SK-N-SH treated with all-trans-retinoic acid at 6 μM for 48 hours (cell line): ENCODE data around the gene GPC3.

Source experiments
- ATAC-seq: fragments of 200-7000 bp; cut with Tn5 transposase; 3 replicates; pipeline ENCODE4 v1.9.1; 2020; ENCODE audit warnings: mild to moderate bottlenecking, moderate library complexity
- ARNTL ChIP-seq: fragments of 450-650 bp; formaldehyde crosslinking; IDR thresholded peaks from 2 replicates; pipeline ENCODE4 v1.5.0; 2020; ENCODE audit warnings: low read depth, mild to moderate bottlenecking, moderate library complexity, borderline replicate concordance
- BACH2 ChIP-seq: fragments of 250-450 bp; sonication (Bioruptor Pico); IDR thresholded peaks from 2 replicates; pipeline ENCODE4 v1.9.0; 2021; ENCODE audit warnings: mild to moderate bottlenecking, borderline replicate concordance
- CSDC2 ChIP-seq: fragments of 250-450 bp; sonication (Bioruptor Pico); IDR thresholded peaks from 2 replicates; pipeline ENCODE4 v1.5.0; 2020; ENCODE audit warnings: mild to moderate bottlenecking, moderate library complexity
- ESRRG ChIP-seq: fragments of 250-450 bp; sonication (Bioruptor Pico); IDR thresholded peaks from 2 replicates; pipeline ENCODE4 v1.6.1; 2021; ENCODE audit warnings: mild to moderate bottlenecking
- GLIS3 ChIP-seq: fragments of 250-450 bp; sonication (Bioruptor Pico); IDR thresholded peaks from 2 replicates; pipeline ENCODE4 v1.5.0; 2020; ENCODE audit warnings: mild to moderate bottlenecking, moderate library complexity
- ISL1 ChIP-seq: fragments of 250-450 bp; sonication (Bioruptor Pico); IDR thresholded peaks from 2 replicates; pipeline ENCODE4 v2.1.2; 2022; ENCODE audit warnings: mild to moderate bottlenecking, moderate library complexity
- OSR1 ChIP-seq: fragments of 250-450 bp; sonication (Bioruptor Pico); IDR thresholded peaks from 2 replicates; pipeline ENCODE4 v1.8.0; 2022; ENCODE audit warnings: moderate library complexity, mild to moderate bottlenecking, inconsistent platforms
- PPARA ChIP-seq: fragments of 250-450 bp; sonication (Bioruptor Pico); IDR thresholded peaks from 2 replicates; pipeline ENCODE4 v1.5.0; 2020; ENCODE audit warnings: mild to moderate bottlenecking, borderline replicate concordance
- RARB ChIP-seq: fragments of 250-450 bp; sonication (Bioruptor Pico); IDR thresholded peaks from 2 replicates; pipeline ENCODE4 v1.8.0; 2021; ENCODE audit warnings: mild to moderate bottlenecking, moderate library complexity
- SNAI2 ChIP-seq: fragments of 250-450 bp; sonication (Bioruptor Pico); IDR thresholded peaks from 2 replicates; pipeline ENCODE4 v1.5.0; 2020; ENCODE audit warnings: mild to moderate bottlenecking, moderate library complexity
- TCF4 ChIP-seq: fragments of 250-450 bp; sonication (Bioruptor Pico); IDR thresholded peaks from 2 replicates; pipeline ENCODE4 v1.8.0; 2021; ENCODE audit warnings: mild to moderate bottlenecking, moderate library complexity, borderline replicate concordance
- TOX ChIP-seq: fragments of 250-450 bp; sonication (Bioruptor Pico); IDR thresholded peaks from 2 replicates; pipeline ENCODE4 v1.8.0; 2021; ENCODE audit warnings: mild to moderate bottlenecking, moderate library complexity, borderline replicate concordance
- TSHZ2 ChIP-seq: fragments of 250-450 bp; sonication (Bioruptor Pico); IDR thresholded peaks from 2 replicates; pipeline ENCODE4 v1.5.0; 2020; ENCODE audit warnings: mild to moderate bottlenecking, moderate library complexity
- ZC3H10 ChIP-seq: fragments of 250-450 bp; sonication (Bioruptor Pico); IDR thresholded peaks from 2 replicates; pipeline ENCODE4 v1.5.1; 2021; ENCODE audit warnings: mild to moderate bottlenecking, moderate library complexity
- ZFP3 ChIP-seq: fragments of 250-450 bp; sonication (Bioruptor Pico); IDR thresholded peaks from 2 replicates; pipeline ENCODE4 v1.5.0; 2020; ENCODE audit warnings: mild to moderate bottlenecking, moderate library complexity
- ZFP30 ChIP-seq: fragments of 450-650 bp; formaldehyde crosslinking; IDR thresholded peaks from 2 replicates; pipeline ENCODE4 v1.5.0; 2022; ENCODE audit warnings: mild to moderate bottlenecking, moderate library complexity
- ZNF565 ChIP-seq: fragments of 450-650 bp; formaldehyde crosslinking; conservative IDR thresholded peaks from 2 replicates; pipeline ENCODE4 v1.5.0; 2020; ENCODE audit warnings: low read depth, mild to moderate bottlenecking, moderate library complexity
- ZNF70 ChIP-seq: fragments of 450-650 bp; formaldehyde crosslinking; IDR thresholded peaks from 2 replicates; pipeline ENCODE4 v1.5.0; 2020; ENCODE audit warnings: mild to moderate bottlenecking, moderate library complexity
- ZNF8 ChIP-seq: fragments of 450-650 bp; formaldehyde crosslinking; IDR thresholded peaks from 2 replicates; pipeline ENCODE4 v1.5.0; 2020; ENCODE audit warnings: mild to moderate bottlenecking, moderate library complexity
- TF ChIP-seq, protein P1 (sequence below): fragments of 250-450 bp; sonication (Bioruptor Pico); IDR thresholded peaks from 2 replicates; pipeline ENCODE4 v1.5.1; 2021; ENCODE audit warnings: mild to moderate bottlenecking, moderate library complexity
- TF ChIP-seq, protein P2 (sequence below): fragments of 250-450 bp; sonication (Bioruptor Pico); IDR thresholded peaks from 2 replicates; pipeline ENCODE4 v1.8.0; 2021; ENCODE audit warnings: low read depth, mild to moderate bottlenecking, moderate library complexity, borderline replicate concordance
- TF ChIP-seq, protein P3 (sequence below): fragments of 250-450 bp; sonication (Bioruptor Pico); IDR thresholded peaks from 2 replicates; pipeline ENCODE4 v1.5.1; 2020; ENCODE audit warnings: low read depth, mild to moderate bottlenecking, moderate library complexity

Gene GPC3

GRCh38 chrX:133653358-133653757 lies 332.0 kb downstream of the GPC3 start:
- TF ChIP-seq, protein P1, sequence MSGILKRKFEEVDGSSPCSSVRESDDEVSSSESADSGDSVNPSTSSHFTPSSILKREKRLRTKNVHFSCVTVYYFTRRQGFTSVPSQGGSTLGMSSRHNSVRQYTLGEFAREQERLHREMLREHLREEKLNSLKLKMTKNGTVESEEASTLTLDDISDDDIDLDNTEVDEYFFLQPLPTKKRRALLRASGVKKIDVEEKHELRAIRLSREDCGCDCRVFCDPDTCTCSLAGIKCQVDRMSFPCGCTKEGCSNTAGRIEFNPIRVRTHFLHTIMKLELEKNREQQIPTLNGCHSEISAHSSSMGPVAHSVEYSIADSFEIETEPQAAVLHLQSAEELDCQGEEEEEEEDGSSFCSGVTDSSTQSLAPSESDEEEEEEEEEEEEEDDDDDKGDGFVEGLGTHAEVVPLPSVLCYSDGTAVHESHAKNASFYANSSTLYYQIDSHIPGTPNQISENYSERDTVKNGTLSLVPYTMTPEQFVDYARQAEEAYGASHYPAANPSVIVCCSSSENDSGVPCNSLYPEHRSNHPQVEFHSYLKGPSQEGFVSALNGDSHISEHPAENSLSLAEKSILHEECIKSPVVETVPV (CRISPR knock-in tag): no peak
- TF ChIP-seq ZFP3 (CRISPR knock-in tag): no peak
- no peak for TF ChIP-seq ZC3H10 (CRISPR knock-in tag)
- TF ChIP-seq, protein P2, sequence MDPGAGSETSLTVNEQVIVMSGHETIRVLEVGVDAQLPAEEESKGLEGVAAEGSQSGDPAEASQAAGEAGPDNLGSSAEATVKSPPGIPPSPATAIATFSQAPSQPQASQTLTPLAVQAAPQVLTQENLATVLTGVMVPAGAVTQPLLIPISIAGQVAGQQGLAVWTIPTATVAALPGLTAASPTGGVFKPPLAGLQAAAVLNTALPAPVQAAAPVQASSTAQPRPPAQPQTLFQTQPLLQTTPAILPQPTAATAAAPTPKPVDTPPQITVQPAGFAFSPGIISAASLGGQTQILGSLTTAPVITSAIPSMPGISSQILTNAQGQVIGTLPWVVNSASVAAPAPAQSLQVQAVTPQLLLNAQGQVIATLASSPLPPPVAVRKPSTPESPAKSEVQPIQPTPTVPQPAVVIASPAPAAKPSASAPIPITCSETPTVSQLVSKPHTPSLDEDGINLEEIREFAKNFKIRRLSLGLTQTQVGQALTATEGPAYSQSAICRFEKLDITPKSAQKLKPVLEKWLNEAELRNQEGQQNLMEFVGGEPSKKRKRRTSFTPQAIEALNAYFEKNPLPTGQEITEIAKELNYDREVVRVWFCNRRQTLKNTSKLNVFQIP (CRISPR knock-in tag): no peak
- no peak for TF ChIP-seq ARNTL (CRISPR knock-in tag)
- TF ChIP-seq ZFP30 (CRISPR knock-in tag): no peak
- TF ChIP-seq ZNF565 (CRISPR knock-in tag): no peak
- no peak for TF ChIP-seq TSHZ2 (CRISPR knock-in tag)
- no peak for TF ChIP-seq GLIS3
- no peak for TF ChIP-seq ZNF70 (CRISPR knock-in tag)
- no peak for TF ChIP-seq SNAI2 (CRISPR knock-in tag)
- TF ChIP-seq OSR1 (CRISPR knock-in tag): no peak
- TF ChIP-seq TCF4 (CRISPR knock-in tag): no peak
- no peak for TF ChIP-seq BACH2
- TF ChIP-seq ESRRG: no peak
- TF ChIP-seq ZNF8 (CRISPR knock-in tag): no peak
- no peak for TF ChIP-seq CSDC2 (CRISPR knock-in tag)
- no peak for ATAC-seq

DNA sequence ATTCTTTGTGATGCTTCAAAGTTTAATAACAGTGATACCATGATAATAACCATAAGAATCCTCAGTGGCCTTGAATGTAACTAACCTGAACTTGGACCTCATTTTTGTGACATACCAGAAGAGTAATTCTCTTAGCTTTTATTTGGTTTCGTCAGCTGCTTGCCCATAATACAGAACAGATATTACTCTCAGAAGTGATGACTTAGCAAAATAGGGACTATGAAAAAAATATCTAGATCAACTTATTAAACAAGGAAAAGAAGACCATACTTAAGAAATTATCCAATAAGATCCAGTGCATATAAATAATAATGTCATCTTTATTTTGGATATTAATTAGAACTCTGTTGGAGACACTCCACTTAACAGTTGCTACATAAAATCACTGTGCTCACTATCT lies 333.2 kb downstream of the GPC3 start:
- no peak for ATAC-seq
- TF ChIP-seq TOX (CRISPR knock-in tag): no peak
- TF ChIP-seq ZFP30 (CRISPR knock-in tag): no peak
- TF ChIP-seq ISL1 (CRISPR knock-in tag): no peak
- no peak for TF ChIP-seq OSR1 (CRISPR knock-in tag)
- TF ChIP-seq, protein P2 (CRISPR knock-in tag): no peak
- no peak for TF ChIP-seq ZFP3 (CRISPR knock-in tag)
- TF ChIP-seq PPARA (CRISPR knock-in tag): no peak
- TF ChIP-seq, protein P3, sequence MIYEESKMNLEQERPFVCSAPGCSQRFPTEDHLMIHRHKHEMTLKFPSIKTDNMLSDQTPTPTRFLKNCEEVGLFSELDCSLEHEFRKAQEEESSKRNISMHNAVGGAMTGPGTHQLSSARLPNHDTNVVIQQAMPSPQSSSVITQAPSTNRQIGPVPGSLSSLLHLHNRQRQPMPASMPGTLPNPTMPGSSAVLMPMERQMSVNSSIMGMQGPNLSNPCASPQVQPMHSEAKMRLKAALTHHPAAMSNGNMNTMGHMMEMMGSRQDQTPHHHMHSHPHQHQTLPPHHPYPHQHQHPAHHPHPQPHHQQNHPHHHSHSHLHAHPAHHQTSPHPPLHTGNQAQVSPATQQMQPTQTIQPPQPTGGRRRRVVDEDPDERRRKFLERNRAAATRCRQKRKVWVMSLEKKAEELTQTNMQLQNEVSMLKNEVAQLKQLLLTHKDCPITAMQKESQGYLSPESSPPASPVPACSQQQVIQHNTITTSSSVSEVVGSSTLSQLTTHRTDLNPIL (CRISPR knock-in tag): no peak
- TF ChIP-seq ARNTL (CRISPR knock-in tag): no peak
- TF ChIP-seq GLIS3: no peak
- TF ChIP-seq ZC3H10 (CRISPR knock-in tag): no peak
- TF ChIP-seq TSHZ2 (CRISPR knock-in tag): no peak
- no peak for TF ChIP-seq SNAI2 (CRISPR knock-in tag)
- TF ChIP-seq ZNF565 (CRISPR knock-in tag): no peak
- TF ChIP-seq, protein P1 (CRISPR knock-in tag): no peak
- no peak for TF ChIP-seq RARB
- TF ChIP-seq ZNF70 (CRISPR knock-in tag): no peak
- TF ChIP-seq ESRRG: no peak
- TF ChIP-seq ZNF8 (CRISPR knock-in tag): no peak
- TF ChIP-seq BACH2: no peak
